Naive B cell (primary cell): Measurements from ENCODE around the gene SLCO3A1. TPM values are rescaled to one million over a fixed set of nuclear protein-coding genes. Genes with fewer than 3 reads are reported as not detected.

Experiments used
- ATAC-seq, 2 donors: fragments of 150-1000 bp; cut with Tn5 transposase; 2 replicates each; pipeline ENCODE4 v1.10.0; 2021; ENCODE audit warnings: low read depth in 2 of 2, mild to moderate bottlenecking in 2 of 2, moderate library complexity in 2 of 2
- DNase-seq: peaks from one replicate; pipeline ENCODE4 v3.0.0; 2022
- H3K27ac Mint-ChIP-seq, 6 donors: one replicate each; pipeline ENCODE4 v1.8.0; 2020 to 2022; ENCODE audit warnings: mild to moderate bottlenecking in 6 of 6, mixed read lengths in 6 of 6, moderate library complexity in 5 of 6, inconsistent platforms in 2 of 6
- H3K27me3 Mint-ChIP-seq, 3 donors: one replicate each; pipeline ENCODE4 v1.8.0; 2021 to 2022; ENCODE audit warnings: mixed read lengths in 3 of 3, mild to moderate bottlenecking in 1 of 3
- H3K36me3 Mint-ChIP-seq, 2 donors: one replicate each; pipeline ENCODE4 v1.8.0; 2020 to 2022; ENCODE audit warnings: mixed read lengths in 2 of 2, inconsistent platforms in 1 of 2, mild to moderate bottlenecking in 1 of 2
- H3K4me1 Mint-ChIP-seq, 3 donors: one replicate each; pipeline ENCODE4 v1.8.0; 2020 to 2022; ENCODE audit warnings: mixed read lengths in 3 of 3, inconsistent platforms in 1 of 3, mild to moderate bottlenecking in 1 of 3, moderate library complexity in 1 of 3
- H3K4me3 Mint-ChIP-seq, 8 donors: one replicate each; pipeline ENCODE4 v1.8.0; 2020 to 2022; ENCODE audit warnings: mild to moderate bottlenecking in 8 of 8, mixed read lengths in 8 of 8, moderate library complexity in 8 of 8, inconsistent platforms in 2 of 8
- H3K9me3 Mint-ChIP-seq, 7 donors: one replicate each; pipeline ENCODE4 v1.8.0; 2020 to 2022; ENCODE audit warnings: mixed read lengths in 7 of 7, mild to moderate bottlenecking in 5 of 7, inconsistent platforms in 2 of 7, moderate library complexity in 1 of 7
- polyA plus RNA-seq, 6 donors: library from polyadenylated mRNA; unstranded; fragments of 300-500 nt; fragmentation: Illumina TruSeq; gene quantifications; one replicate each; pipeline ENCODE4 v1.2.3, GENCODE V29; 2021; ENCODE audit warnings: low read depth in 6 of 6

Gene SLCO3A1
- polyA plus RNA-seq, 6 donors from 2014 or later = 0.25 to 0.73 (median 0.47) TPM; not detected in 2

DNA sequence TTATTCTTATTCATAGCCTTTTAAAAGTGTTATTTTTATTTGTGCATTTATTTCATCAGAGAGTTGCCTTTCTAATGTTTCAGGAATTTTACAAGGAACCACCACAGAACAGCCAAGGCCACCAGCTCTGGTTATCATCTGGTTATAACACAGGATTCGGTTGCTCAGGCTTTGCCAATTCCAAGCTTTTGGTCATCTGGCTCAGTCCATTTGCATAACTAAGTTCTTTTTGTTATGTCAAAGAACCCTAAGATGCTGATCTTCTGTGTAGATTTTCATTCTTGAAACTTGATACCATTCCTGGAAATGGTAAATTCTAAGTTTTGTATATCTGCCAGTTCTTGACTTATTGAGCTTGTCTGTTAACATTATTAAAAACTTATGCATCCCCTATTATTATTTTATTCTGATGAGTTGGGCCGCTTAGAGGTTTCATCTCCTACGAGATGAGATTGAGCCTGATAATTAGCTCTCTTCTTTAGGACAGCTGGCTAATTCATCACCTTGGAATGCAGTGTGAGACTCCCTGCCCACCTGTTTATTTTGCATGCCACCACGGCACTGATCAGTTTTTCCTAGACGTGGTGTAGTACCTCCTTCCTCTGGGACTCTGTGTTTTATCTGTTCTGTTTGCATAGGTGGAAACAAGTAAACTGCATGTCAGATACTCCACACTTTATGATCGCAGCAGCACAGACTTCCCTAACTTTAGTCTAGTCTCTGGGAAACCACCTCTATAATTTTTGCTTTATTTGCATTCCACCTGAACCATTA lies 264.8 kb downstream of the SLCO3A1 start:
- peaks cover 0 to 13% (median 0%) of the 10 kb centered on the region in 7 donors for H3K9me3 Mint-ChIP-seq
- H3K4me3 Mint-ChIP-seq = no peak overlapping the region
- peaks cover 0 to 8% (median 0%) of the 10 kb centered on the region in 3 donors for H3K27me3 Mint-ChIP-seq
- H3K36me3 Mint-ChIP-seq = no peaks in the 10 kb centered on the region
- no peak for DNase-seq
- H3K27ac Mint-ChIP-seq = no peak overlapping the region
- H3K4me1 Mint-ChIP-seq = no peaks in the 10 kb centered on the region
- no peak for ATAC-seq

DNA sequence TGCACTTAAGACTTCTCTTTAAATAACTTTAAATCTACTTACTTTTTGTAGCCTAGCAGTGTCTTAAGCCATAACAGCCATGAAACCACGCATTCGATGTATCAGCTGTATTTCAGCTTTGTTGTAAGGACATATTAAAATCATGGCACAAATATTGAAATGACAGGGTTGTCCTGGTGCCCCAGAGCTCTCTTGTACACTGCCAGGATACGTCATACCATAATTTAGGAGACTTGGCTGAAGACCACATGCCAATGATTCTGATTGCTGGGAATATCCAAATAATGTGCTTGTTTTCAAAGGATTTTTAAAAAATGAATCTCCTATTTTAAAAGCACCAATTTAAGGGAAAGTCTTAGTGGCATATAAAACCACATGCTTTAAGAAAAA lies 265.4 kb downstream of the SLCO3A1 start:
- H3K4me3 Mint-ChIP-seq = no peak overlapping the region
- peaks cover 0 to 8% (median 0%) of the 10 kb centered on the region in 3 donors for H3K27me3 Mint-ChIP-seq
- no peaks in the 10 kb centered on the region for H3K4me1 Mint-ChIP-seq
- H3K27ac Mint-ChIP-seq = no peak overlapping the region
- peaks cover 0 to 13% (median 0%) of the 10 kb centered on the region in 7 donors for H3K9me3 Mint-ChIP-seq
- H3K36me3 Mint-ChIP-seq = no peaks in the 10 kb centered on the region
- no peak for DNase-seq
- ATAC-seq = no peak

DNA sequence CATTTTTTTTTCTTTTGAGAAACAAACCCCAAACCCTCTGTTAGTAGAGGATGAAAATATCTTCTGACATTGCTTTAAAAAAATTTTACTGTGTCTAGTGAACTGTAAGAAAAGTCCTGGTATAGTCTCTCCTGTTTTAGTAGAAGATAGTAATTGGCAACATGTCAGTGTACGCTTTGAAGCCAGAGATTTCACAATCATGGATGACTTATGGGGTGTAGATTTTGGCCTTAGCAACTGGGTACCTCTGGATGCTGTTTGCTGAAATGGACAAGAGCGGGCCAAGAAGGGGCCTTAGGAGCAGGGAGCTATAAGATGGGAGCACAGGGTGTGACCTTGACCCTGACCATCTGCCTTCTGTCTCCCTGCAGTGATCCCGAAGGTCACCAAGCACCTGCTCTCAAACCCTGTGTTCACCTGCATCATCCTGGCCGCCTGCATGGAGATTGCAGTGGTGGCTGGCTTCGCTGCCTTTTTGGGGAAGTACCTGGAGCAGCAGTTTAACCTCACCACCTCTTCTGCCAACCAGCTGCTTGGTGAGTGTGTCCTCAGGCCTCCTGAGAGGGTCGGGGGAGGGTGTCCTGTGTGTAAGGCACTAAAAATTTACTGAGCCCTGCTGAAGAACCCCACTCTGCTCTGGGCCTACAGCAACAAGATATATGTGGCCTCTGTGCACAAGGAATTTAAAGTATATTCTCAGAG lies 266.7 kb downstream of the SLCO3A1 start:
- ATAC-seq (no peak), DNase-seq (no peak)
- Mint-ChIP-seq H3K27ac (no peak overlapping the region), H3K4me3 (no peak overlapping the region), H3K27me3 (peaks cover 0 to 8% (median 0%) of the 10 kb centered on the region in 3 donors), H3K9me3 (peaks cover 0 to 13% (median 0%) of the 10 kb centered on the region in 7 donors), H3K4me1 (no peaks in the 10 kb centered on the region), H3K36me3 (no peaks in the 10 kb centered on the region)

DNA sequence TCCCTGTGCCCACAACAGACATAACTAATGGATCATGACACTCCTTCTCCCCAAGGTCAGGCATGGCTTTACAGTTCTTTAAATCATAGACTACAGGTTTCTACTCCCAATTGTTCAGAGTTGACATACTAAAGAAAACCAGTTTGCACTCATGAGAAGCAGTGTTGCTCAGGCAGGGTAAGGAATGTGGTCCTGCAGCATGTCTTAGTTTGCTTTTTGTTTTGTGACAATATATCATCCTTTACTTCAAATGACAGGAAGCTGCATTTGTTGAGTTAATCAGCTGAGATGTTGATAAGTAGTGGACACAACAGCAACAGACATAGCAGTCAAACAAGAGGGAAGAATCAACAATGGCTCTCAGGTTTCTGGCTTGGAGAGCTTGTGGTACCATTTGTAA lies 267.5 kb downstream of the SLCO3A1 start:
- Mint-ChIP-seq H3K27me3 (peaks cover 0 to 8% (median 0%) of the 10 kb centered on the region in 3 donors), H3K4me3 (no peak overlapping the region), H3K4me1 (no peaks in the 10 kb centered on the region), H3K27ac (no peak overlapping the region), H3K36me3 (no peaks in the 10 kb centered on the region), H3K9me3 (peaks cover 0 to 13% (median 0%) of the 10 kb centered on the region in 7 donors)
- DNase-seq (no peak), ATAC-seq (no peak)

DNA sequence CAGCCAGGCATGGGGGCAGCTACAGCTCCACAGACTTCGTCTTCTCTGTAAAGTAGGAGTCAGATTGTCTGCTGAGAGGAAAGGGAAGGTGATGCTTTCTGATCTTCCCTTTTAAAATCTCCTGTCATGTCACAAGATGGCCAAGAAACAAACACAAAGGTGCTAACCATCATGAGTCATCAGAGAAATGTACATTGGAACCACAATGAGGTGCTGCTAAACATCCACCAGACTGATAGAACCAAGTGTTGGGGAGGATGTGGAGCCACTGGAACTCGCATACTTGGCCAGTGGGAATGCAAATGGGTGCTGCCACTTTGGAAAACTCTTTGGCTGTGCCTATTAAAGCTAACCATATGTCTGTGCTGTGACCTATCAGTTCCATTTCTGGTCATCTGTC lies 268.8 kb downstream of the SLCO3A1 start:
- no peak overlapping the region for H3K27ac Mint-ChIP-seq
- DNase-seq = no peak
- H3K9me3 Mint-ChIP-seq = peaks cover 0 to 13% (median 0%) of the 10 kb centered on the region in 7 donors
- ATAC-seq = no peak
- H3K4me1 Mint-ChIP-seq = no peaks in the 10 kb centered on the region
- no peaks in the 10 kb centered on the region for H3K36me3 Mint-ChIP-seq
- H3K4me3 Mint-ChIP-seq = no peak overlapping the region
- peaks cover 0 to 8% (median 0%) of the 10 kb centered on the region in 3 donors for H3K27me3 Mint-ChIP-seq

DNA sequence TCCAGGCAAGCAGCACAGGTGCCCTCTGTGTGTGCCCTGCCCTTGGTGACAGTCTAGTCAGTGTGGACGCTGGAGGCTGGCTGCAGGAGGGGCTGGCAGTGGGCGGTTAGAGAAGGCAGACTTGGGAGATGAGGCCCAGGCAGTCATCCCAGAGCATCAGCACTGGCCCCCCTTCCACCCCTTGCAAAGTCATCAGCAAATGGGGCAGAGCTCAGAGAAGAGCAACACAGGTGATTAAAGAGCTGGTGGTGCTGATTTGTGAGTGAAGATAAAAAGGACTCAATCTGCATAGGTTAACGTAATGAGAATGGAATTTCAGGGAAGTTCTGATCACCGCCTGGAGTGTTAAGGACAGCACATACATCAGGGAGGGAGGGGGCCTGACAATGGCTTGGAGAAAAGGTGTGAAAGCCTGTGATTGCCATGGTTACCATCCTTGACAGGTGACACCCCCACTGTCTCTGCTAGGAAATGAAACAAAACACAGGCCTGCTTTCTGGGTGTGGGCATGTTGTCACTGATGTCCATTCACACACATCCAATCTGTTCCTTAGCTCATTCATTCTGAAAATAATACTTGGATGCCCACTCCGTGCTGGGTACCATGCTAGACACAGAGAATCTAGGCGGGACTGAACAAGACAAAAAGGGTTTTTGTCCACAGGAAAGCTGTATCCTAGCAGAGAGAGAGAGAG lies 270.6 kb downstream of the SLCO3A1 start:
- no peaks in the 10 kb centered on the region for H3K36me3 Mint-ChIP-seq
- peak overlapping the region in 1 of 6 donors; percentile 39 for H3K27ac Mint-ChIP-seq
- peak overlapping the region in 1 of 8 donors; percentile 31 for H3K4me3 Mint-ChIP-seq

DNA sequence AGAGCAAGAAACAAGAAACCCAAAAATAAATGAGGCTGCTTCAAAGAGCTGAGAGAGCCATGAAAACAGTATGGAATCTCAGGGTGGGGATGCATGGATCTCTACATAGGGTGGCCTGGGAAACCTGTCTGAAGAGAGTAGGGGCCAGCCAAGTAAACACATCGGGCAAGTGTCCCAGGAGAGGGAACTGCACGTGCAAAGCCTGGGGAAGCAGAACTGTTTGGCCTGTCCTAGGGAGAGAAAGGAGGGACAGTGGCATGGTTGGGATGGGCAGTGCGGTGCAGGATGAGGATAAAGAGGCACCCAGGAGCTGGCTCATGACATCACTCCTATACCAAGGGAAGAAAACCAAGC lies 271.1 kb downstream of the SLCO3A1 start:
- Mint-ChIP-seq H3K9me3 (peaks cover 0 to 13% (median 0%) of the 10 kb centered on the region in 7 donors), H3K27ac (peak overlapping the region in 1 of 6 donors; percentile 30), H3K27me3 (peaks cover 0 to under 1% (median 0%) of the 10 kb centered on the region in 3 donors), H3K36me3 (no peaks in the 10 kb centered on the region), H3K4me1 (no peaks in the 10 kb centered on the region), H3K4me3 (no peak overlapping the region)
- ATAC-seq (no peak), DNase-seq (no peak)

More for the DNA sequence above, 270.6 kb downstream of the SLCO3A1 start:
- peaks cover 0 to 13% (median 0%) of the 10 kb centered on the region in 7 donors for H3K9me3 Mint-ChIP-seq
- ATAC-seq = no peak
- no peak for DNase-seq
- no peaks in the 10 kb centered on the region for H3K4me1 Mint-ChIP-seq
- H3K27me3 Mint-ChIP-seq = peaks cover 0 to 6% (median 0%) of the 10 kb centered on the region in 3 donors

DNA sequence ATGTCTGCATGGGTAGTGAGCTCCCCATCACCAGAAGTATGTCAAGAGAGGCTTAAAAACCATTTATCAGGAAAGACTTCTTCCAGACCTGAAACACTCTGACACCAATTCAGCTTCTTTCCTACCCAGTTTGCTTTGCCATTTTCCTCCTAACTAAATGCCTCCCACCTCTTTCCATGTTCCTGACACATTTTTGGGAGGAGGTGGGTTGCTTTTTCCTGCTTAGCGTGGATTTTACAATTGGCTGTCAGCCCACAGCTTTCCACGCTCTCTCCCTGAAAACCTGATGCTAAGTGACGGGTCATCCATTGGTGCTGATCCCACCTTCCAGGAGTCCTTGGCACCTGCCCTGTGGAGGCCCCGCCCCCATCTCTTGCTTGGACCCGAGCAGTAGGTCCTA lies 275.3 kb downstream of the SLCO3A1 start:
- no peak for DNase-seq
- H3K4me1 Mint-ChIP-seq = no peaks in the 10 kb centered on the region
- no peaks in the 10 kb centered on the region for H3K9me3 Mint-ChIP-seq
- no peaks in the 10 kb centered on the region for H3K36me3 Mint-ChIP-seq
- no peaks in the 10 kb centered on the region for H3K27me3 Mint-ChIP-seq
- no peak overlapping the region for H3K27ac Mint-ChIP-seq
- no peak for ATAC-seq
- no peak overlapping the region for H3K4me3 Mint-ChIP-seq

DNA sequence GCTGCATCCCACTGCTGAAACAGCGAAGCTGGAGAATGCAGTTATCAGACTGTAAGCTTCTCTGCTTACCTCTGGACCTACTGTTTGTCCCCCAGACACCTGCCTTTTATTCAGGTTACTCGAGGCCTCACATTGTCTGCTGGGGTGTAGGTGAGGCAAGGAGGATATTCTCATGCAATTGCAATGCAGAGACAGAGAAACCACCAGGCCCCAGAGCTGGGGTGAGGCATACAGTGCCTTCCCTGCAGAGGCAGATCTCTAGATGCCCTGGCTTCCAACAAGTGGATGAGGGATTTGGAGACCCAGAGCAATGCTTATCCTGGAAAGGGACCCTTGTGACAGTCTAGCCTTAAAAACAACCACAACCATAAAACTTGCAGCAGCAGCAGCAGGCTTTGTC lies 276.7 kb downstream of the SLCO3A1 start:
- Mint-ChIP-seq H3K36me3 (no peaks in the 10 kb centered on the region), H3K4me1 (no peaks in the 10 kb centered on the region), H3K27ac (no peak overlapping the region), H3K27me3 (no peaks in the 10 kb centered on the region), H3K9me3 (no peaks in the 10 kb centered on the region), H3K4me3 (no peak overlapping the region)
- DNase-seq = no peak
- no peak for ATAC-seq

DNA sequence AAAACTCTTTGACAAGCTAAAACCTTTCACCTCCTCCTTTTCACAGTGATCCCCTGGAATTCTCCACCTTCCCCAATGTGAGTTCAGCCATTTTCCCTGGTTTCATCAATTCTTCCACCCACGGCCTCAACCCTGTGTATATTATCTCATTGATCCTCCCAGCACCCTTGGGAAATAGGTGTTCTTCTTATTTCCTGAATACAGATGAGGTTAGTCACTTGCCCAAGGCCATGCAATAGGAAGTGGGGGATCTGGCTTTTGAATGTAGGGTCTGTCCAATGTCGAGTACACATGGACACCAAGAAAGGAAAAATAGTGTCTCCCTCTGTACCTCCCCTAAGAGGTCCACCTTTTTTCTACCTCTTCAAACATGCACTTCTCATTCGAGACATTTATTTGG lies 277.4 kb downstream of the SLCO3A1 start:
- no peak overlapping the region for H3K27ac Mint-ChIP-seq
- H3K36me3 Mint-ChIP-seq = no peaks in the 10 kb centered on the region
- H3K4me3 Mint-ChIP-seq = no peak overlapping the region
- no peaks in the 10 kb centered on the region for H3K9me3 Mint-ChIP-seq
- H3K4me1 Mint-ChIP-seq = no peaks in the 10 kb centered on the region
- ATAC-seq (no peak), DNase-seq (no peak)
- no peaks in the 10 kb centered on the region for H3K27me3 Mint-ChIP-seq

DNA sequence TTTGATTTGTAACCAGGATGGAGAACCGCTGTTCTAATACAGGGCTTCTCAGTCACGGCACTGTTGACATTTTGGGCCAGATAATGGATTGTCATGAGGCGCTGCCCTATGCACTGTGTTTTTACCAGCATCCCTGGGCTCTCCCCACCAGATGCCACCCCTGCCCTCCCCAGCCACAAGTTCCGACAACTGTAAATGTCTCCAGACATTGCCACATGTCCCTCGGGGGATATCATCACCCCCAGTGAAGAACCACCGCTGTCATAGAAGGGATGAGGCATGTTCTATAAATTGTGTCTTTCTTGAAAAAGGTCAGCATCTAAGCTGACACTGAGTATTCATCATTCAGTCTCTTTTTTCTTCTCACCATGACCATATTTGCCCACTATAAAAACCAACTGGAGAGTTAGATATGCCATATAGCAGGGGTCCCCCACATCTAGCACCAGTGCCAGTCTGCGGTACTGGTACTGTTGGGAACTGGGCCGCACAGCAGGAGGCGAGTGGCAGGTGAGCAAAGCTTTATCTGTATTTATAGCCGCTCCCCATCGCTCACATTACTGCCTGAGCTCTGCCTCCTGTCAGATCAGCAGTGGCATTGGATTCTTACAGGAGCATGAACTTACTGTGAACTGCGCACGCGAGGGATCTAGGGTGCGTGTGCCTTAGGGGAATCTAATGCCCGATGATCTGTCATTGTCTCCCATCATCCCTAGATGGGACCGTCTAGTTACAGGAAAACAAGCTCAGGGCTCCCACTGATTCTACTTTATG lies 279.7 kb downstream of the SLCO3A1 start:
- Mint-ChIP-seq H3K27ac (no peak overlapping the region), H3K27me3 (no peaks in the 10 kb centered on the region), H3K36me3 (no peaks in the 10 kb centered on the region), H3K9me3 (peaks cover 0 to 2% (median 0%) of the 10 kb centered on the region in 7 donors), H3K4me3 (no peak overlapping the region), H3K4me1 (no peaks in the 10 kb centered on the region)
- DNase-seq = no peak
- ATAC-seq = no peak

DNA sequence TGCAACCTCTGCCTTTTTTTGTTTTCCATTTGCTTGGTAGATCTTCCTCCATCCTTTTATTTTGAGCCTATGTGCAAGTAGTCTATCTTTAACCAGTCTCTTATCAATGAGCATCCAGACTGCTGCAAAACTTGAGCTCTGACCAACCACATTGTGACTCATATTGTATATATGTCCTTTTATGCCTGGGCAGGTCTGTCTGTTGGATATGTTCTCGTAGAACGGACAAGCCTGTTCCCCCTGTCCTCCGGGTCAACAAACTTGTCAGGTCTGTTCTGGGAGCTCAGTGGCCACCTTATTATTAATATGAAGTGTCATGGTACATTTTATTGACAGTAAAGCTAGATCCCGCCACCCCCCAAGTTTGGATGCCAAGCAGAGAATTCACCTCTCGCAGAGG lies 287.3 kb downstream of the SLCO3A1 start:
- Mint-ChIP-seq H3K9me3 (peaks cover 0 to 3% (median 2%) of the 10 kb centered on the region in 7 donors), H3K4me1 (no peaks in the 10 kb centered on the region), H3K4me3 (no peak overlapping the region), H3K27ac (no peak overlapping the region), H3K27me3 (peaks cover 0 to 3% (median 0%) of the 10 kb centered on the region in 3 donors), H3K36me3 (no peaks in the 10 kb centered on the region)
- ATAC-seq (no peak), DNase-seq (no peak)

DNA sequence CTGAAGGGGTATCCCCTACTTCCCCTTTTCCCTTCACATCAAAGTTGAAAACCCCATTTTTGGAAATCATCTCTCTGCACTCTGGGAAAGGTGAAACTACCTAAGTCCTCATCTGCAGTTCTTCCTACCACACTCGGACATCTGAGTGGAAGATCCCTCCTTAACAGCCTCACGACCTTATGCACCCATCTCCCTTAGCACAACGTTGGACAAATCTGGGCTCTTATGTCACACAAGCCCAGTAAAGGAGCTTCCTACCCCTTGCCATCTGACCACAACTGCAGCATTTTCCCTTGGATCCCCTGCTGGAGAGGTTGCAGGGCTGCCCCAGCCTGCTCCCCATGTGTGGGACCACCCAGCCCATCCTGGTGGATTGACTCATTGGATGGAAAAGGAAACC lies 288.1 kb downstream of the SLCO3A1 start:
- H3K36me3 Mint-ChIP-seq = no peaks in the 10 kb centered on the region
- H3K4me1 Mint-ChIP-seq = no peaks in the 10 kb centered on the region
- H3K4me3 Mint-ChIP-seq = no peak overlapping the region
- peaks cover 0 to 3% (median 1%) of the 10 kb centered on the region in 7 donors for H3K9me3 Mint-ChIP-seq
- H3K27me3 Mint-ChIP-seq = peaks cover 0 to 3% (median 0%) of the 10 kb centered on the region in 3 donors
- DNase-seq (no peak), ATAC-seq (no peak)
- no peak overlapping the region for H3K27ac Mint-ChIP-seq
